H1 (cell line): ENCODE results near the gene MOSMO. TPM values are rescaled to one million over a fixed set of nuclear protein-coding genes. Genes with fewer than 3 reads are reported as not detected.

Experiments used
- ASH2L ChIP-seq: fragments of 200-600, 300-600 bp; sonication (generic); IDR thresholded peaks from one replicate; pipeline ENCODE4 v1.7.1; 2017; ENCODE audit warnings: low read length
- NANOG ChIP-seq: IDR thresholded peaks from 2 replicates; pipeline ENCODE4 v1.6.1; 2011; ENCODE audit warnings: low read length, low read depth, mild to moderate bottlenecking, inconsistent platforms; ENCODE audit not compliant: insufficient read depth, poor library complexity, severe bottlenecking
- SIRT6 ChIP-seq: IDR thresholded peaks from one replicate; pipeline ENCODE4 v1.7.1; 2012; ENCODE audit warnings: low read length, inconsistent platforms
- SP4 ChIP-seq: IDR thresholded peaks from 2 replicates; pipeline ENCODE4 v1.6.1; 2012; ENCODE audit warnings: low read length, inconsistent platforms
- SUZ12 ChIP-seq: fragments of 200-600 bp; sonication (generic); IDR thresholded peaks from 2 replicates; pipeline ENCODE4 v1.6.1; 2012; ENCODE audit warnings: mild to moderate bottlenecking, inconsistent platforms, low read length, moderate library complexity, mixed read lengths
- TBP ChIP-seq: IDR thresholded peaks from 2 replicates; pipeline ENCODE4 v1.6.1; 2011; ENCODE audit warnings: low read depth, low read length, improper control_type of control experiment
- ZNF274 ChIP-seq: IDR thresholded peaks from 2 replicates; pipeline ENCODE4 v1.7.0; 2012; ENCODE audit warnings: low read length, borderline replicate concordance; ENCODE audit errors: extremely low read depth
- polyA plus RNA-seq, 7 experiments: library from polyadenylated mRNA; depleted of rRNA in 3 of 7; stranded (reverse) in 5 of 7; unstranded in 2 of 7; fragments of >200 nt in 5 of 7; fragments of 200-250 nt in 2 of 7; gene quantifications; 1 replicate in 5 of 7; 2 replicates in 1 of 7; 4 replicates in 1 of 7; pipeline versions ENCODE4 v1.2.1 to v1.2.3, GENCODE V29; 2011 to 2013; ENCODE audit warnings: missing spikeins in 2 of 7, mixed read lengths in 2 of 7
- total RNA-seq: library from RNA; stranded (reverse); fragmentation: NEBNext Ultra II Directional; extraction: Animal tissue kit (Norgen Biotek cat#: 25700); gene quantifications from 2 replicates; pipeline ENCODE4 v1.2.1, GENCODE V29; 2021
- TF ChIP-seq, protein P1 (sequence below), 3 experiments: IDR thresholded peaks; 1 replicate in 2 of 3; 2 replicates in 1 of 3; pipeline versions ENCODE4 v1.5.1 to v1.6.1; 2011; ENCODE audit warnings: low read length in 3 of 3, mild to moderate bottlenecking in 3 of 3, inconsistent platforms in 2 of 3, low read depth in 1 of 3, moderate library complexity in 1 of 3; ENCODE audit not compliant: insufficient read depth in 1 of 3; ENCODE audit errors: control extremely low read depth in 1 of 3

MOSMO gene
- total and polyA plus RNA-seq, 2 of the 8 experiments (the other 6 are each of a cell fraction or from before 2014, with no cell fraction given): 8.6 to 14.8 TPM

DNA sequence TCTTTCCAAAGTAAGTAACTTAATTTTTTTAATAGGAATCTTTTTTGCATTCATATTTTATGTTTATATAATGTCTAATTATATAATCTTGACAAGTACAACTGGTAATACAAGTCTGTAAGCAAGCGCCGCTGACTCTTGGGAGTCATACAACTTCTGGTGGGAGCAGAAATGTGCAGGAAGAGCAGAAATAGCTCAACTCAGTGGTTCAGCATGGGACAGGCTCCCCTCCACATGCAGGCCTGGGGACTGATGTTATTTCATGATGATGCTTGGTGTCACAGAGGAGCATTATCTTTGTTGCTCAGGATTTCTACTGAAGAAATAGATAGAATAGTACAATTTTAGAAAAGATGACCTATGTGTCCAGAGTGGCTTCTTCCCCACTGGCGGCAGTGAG lies 44.0 kb upstream of the MOSMO start (continued):
- TF ChIP-seq ASH2L: no peak
- no peak for TF ChIP-seq SIRT6
- TF ChIP-seq SP4: no peak
- no peak for TF ChIP-seq ZNF274
- TF ChIP-seq, protein P1, sequence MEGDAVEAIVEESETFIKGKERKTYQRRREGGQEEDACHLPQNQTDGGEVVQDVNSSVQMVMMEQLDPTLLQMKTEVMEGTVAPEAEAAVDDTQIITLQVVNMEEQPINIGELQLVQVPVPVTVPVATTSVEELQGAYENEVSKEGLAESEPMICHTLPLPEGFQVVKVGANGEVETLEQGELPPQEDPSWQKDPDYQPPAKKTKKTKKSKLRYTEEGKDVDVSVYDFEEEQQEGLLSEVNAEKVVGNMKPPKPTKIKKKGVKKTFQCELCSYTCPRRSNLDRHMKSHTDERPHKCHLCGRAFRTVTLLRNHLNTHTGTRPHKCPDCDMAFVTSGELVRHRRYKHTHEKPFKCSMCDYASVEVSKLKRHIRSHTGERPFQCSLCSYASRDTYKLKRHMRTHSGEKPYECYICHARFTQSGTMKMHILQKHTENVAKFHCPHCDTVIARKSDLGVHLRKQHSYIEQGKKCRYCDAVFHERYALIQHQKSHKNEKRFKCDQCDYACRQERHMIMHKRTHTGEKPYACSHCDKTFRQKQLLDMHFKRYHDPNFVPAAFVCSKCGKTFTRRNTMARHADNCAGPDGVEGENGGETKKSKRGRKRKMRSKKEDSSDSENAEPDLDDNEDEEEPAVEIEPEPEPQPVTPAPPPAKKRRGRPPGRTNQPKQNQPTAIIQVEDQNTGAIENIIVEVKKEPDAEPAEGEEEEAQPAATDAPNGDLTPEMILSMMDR (IDR thresholded peaks at IDR 0.05; ENCODE audit: control extremely low read depth in 1 of 3, insufficient read depth in 1 of 3, low read depth in 1 of 3, low read length in 3 of 3): no peak
- TF ChIP-seq SUZ12: no peak
- no peak for TF ChIP-seq TBP
- no peak for TF ChIP-seq NANOG
